Peyer's patch (tissue), 4 donors: ENCODE results near the gene CSRP1. TPM values are rescaled to one million over a fixed set of nuclear protein-coding genes. Genes with fewer than 3 reads are reported as not detected.

ENCODE experiments used
- DNase-seq, 3 donors: peaks; one replicate each; pipeline ENCODE4 v3.0.0-alpha.2; 2017 to 2019
- H3K27ac ChIP-seq, 4 donors: fragments of 200-600 bp; sonication (generic); one replicate each; pipeline ENCODE4 v1.5.1; 2016 to 2019
- H3K27me3 ChIP-seq, 2 donors: fragments of 200-600 bp; sonication (generic); one replicate each; pipeline ENCODE4 v1.5.1; 2019
- H3K36me3 ChIP-seq, 3 donors: fragments of 200-600 bp; sonication (generic); one replicate each; pipeline ENCODE4 v1.5.1; 2016 to 2019
- H3K4me1 ChIP-seq, 4 donors: fragments of 200-600 bp; sonication (generic); one replicate each; pipeline ENCODE4 v1.5.1; 2016 to 2019
- H3K4me3 ChIP-seq, 4 donors: fragments of 200-600 bp; sonication (generic); 1 replicate in 3 of 4; 2 replicates in 1 of 4; pipeline ENCODE4 v1.5.1; 2016 to 2019; ENCODE audit warnings: mild to moderate bottlenecking in 1 of 4
- H3K9me3 ChIP-seq, 4 donors: fragments of 200-600 bp; sonication (generic); one replicate each; pipeline ENCODE4 v1.5.1; 2016 to 2019; ENCODE audit warnings: mild to moderate bottlenecking in 1 of 4
- CTCF ChIP-seq, 6 experiments: fragments of 450-650 bp in 4 of 6; fragments of 200-600 bp in 2 of 6; sonication (generic) in 1 of 6; IDR thresholded peaks; one replicate each; pipeline ENCODE4 v1.5.1; 2017 to 2019; ENCODE audit warnings: antibody characterized with exemption in 6 of 6, mild to moderate bottlenecking in 3 of 6, moderate library complexity in 1 of 6
- POLR2A ChIP-seq, 2 donors: fragments of 450-650 bp; IDR thresholded peaks; one replicate each; pipeline ENCODE4 v1.5.1; 2017; ENCODE audit warnings: antibody characterized with exemption in 2 of 2, mild to moderate bottlenecking in 2 of 2, moderate library complexity in 2 of 2
- total RNA-seq, 4 donors: library from RNA; depleted of rRNA; stranded (reverse); fragments of >200 nt; gene quantifications; one replicate each; pipeline ENCODE4 v1.1.0, GENCODE V29; 2016

The CSRP1 gene
- total RNA-seq, 4 donors from 2014 or later = 139 to 306 (median 160) TPM

- no peak for DNase-seq
- Histone ChIP-seq H3K4me3 (peak overlapping the region; percentile 64 to 90 (median 83)), H3K36me3 (no peaks in the 10 kb centered on the region), H3K27me3 (no peaks in the 10 kb centered on the region), H3K27ac (peak overlapping the region; percentile 83 to 96 (median 92)), H3K4me1 (peaks cover 3 to 49% (median 7%) of the 10 kb centered on the region in 4 donors), H3K9me3 (no peaks in the 10 kb centered on the region)
- TF ChIP-seq POLR2A (IDR thresholded peaks at IDR 0.05) = no peak
- TF ChIP-seq CTCF (IDR thresholded peaks at IDR 0.05) = no peak
Measured at GRCh38 chr1:201507360-201507675, 395 bp upstream of the CSRP1 start.

- H3K27me3 ChIP-seq = no peaks in the 10 kb centered on the region
- no peaks in the 10 kb centered on the region for H3K9me3 ChIP-seq
- peak overlapping the region; percentile 64 to 90 (median 83) for H3K4me3 ChIP-seq
- no peak for DNase-seq
- H3K27ac ChIP-seq = peak overlapping the region; percentile 83 to 96 (median 92)
- no peaks in the 10 kb centered on the region for H3K36me3 ChIP-seq
- TF ChIP-seq CTCF (IDR thresholded peaks at IDR 0.05) (no peak), POLR2A (IDR thresholded peaks at IDR 0.05) (no peak)
- H3K4me1 ChIP-seq = peaks cover 3 to 54% (median 7%) of the 10 kb centered on the region in 4 donors
Measured at GRCh38 chr1:201506092-201506491, 831 bp downstream of the CSRP1 start.

DNA sequence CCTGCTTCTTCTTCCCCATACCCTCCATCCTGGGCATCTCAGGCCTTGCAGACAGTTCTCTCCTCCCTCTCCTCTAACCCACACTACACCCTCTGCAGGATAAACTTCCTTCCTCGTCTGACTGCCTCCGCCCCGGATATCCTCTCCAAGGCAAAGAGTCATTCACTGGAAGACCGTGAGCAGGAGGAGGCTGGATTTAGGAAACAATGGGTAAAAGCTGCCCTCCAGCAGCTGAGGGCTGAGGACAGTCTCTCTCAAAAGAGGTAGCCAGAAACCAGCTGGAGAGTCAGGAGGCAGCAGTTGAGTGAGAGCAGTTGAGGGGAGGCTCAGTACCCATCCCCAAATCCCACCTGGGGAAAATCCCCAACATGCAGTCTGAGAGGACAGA, 1.4 kb downstream of the CSRP1 start:
- no peak for DNase-seq
- peaks cover 3 to 59% (median 7%) of the 10 kb centered on the region in 4 donors for H3K4me1 ChIP-seq
- no peaks in the 10 kb centered on the region for H3K9me3 ChIP-seq
- TF ChIP-seq CTCF (IDR thresholded peaks at IDR 0.05) (no peak), POLR2A (IDR thresholded peaks at IDR 0.05) (no peak)
- H3K36me3 ChIP-seq = no peaks in the 10 kb centered on the region
- H3K4me3 ChIP-seq = peak overlapping the region in 3 of 4 donors; percentile 80 to 90 (median 86)
- H3K27ac ChIP-seq = peak overlapping the region; percentile 83 to 96 (median 92)
- H3K27me3 ChIP-seq = no peaks in the 10 kb centered on the region

GRCh38 chr1:201504799-201505502, 2.0 kb downstream of the CSRP1 start:
- no peak for DNase-seq
- Histone ChIP-seq H3K4me3 (peak overlapping the region in 2 of 4 donors; percentile 86 to 90), H3K9me3 (no peaks in the 10 kb centered on the region), H3K27me3 (no peaks in the 10 kb centered on the region), H3K4me1 (peaks cover 3 to 64% (median 7%) of the 10 kb centered on the region in 4 donors), H3K27ac (peak overlapping the region; percentile 83 to 96 (median 92)), H3K36me3 (no peaks in the 10 kb centered on the region)
- TF ChIP-seq CTCF (IDR thresholded peaks at IDR 0.05) (no peak), POLR2A (IDR thresholded peaks at IDR 0.05) (no peak)

DNA sequence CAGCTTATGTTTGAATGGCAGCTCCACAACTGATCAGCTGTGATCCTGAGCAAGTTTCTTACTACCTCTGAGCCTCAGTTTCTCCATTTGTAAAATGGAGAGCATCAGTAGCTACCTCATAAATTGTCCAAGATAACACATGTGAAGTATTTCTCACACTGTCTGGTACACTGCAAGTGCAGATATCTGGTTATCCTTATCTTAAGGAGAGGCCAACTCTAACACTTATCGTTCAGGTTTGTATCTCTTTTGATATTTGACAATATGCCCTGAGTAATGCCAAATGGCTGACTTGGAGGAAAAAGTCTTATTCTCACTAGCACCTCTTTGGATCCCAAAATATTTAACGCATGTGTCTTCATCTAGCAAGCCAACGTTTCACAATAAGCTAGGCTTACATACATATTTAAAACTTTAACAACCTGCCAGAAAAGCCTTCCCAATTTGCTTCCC, 2.7 kb downstream of the CSRP1 start:
- H3K9me3 ChIP-seq = no peaks in the 10 kb centered on the region
- H3K4me3 ChIP-seq = peak overlapping the region in 1 of 4 donors; percentile 86
- no peak for TF ChIP-seq POLR2A (IDR thresholded peaks at IDR 0.05)
- TF ChIP-seq CTCF (IDR thresholded peaks at IDR 0.05) = no peak
- peaks cover 3 to 71% (median 7%) of the 10 kb centered on the region in 4 donors for H3K4me1 ChIP-seq
- no peaks in the 10 kb centered on the region for H3K27me3 ChIP-seq
- no peak for DNase-seq
- peak overlapping the region; percentile 83 to 96 (median 92) for H3K27ac ChIP-seq
- no peaks in the 10 kb centered on the region for H3K36me3 ChIP-seq
